Fibroblast of skin of right quadriceps (primary cell): Measurements from ENCODE around the gene RFESD.
"Not testable (repeated sequence)": the region's sequence is repeated elsewhere in the genome, so short reads cannot be mapped to it uniquely, and the experiment has no call there.

Experiments used
- DNase-seq: peaks from one replicate; pipeline ENCODE4 v3.0.0-alpha.2; 2013

RFESD gene

GRCh38 chr5:95630394-95630917 lies 16.1 kb upstream of the RFESD start:
- no peak for DNase-seq

- peak; percentile 74 for DNase-seq
Observed at GRCh38 chr5:95631255-95631958, 15.2 kb upstream of the RFESD start.

- DNase-seq = peak; percentile 58
Observed at GRCh38 chr5:95631991-95632675, 14.4 kb upstream of the RFESD start.

GRCh38 chr5:95632942-95633341 lies 13.6 kb upstream of the RFESD start:
- DNase-seq = not testable (repeated sequence)

GRCh38 chr5:95633671-95634070 lies 12.9 kb upstream of the RFESD start:
- DNase-seq = no peak

- DNase-seq = no peak
Observed at GRCh38 chr5:95634081-95634480, 12.5 kb upstream of the RFESD start.

- DNase-seq = no peak
Observed at GRCh38 chr5:95638632-95639031, 7.9 kb upstream of the RFESD start.

- DNase-seq = no peak
Observed at GRCh38 chr5:95641741-95642220, 4.8 kb upstream of the RFESD start.

- DNase-seq = no peak
Observed at GRCh38 chr5:95643152-95643551, 3.4 kb upstream of the RFESD start.

GRCh38 chr5:95644351-95645042 lies 2.1 kb upstream of the RFESD start:
- peak; percentile 48 for DNase-seq

- DNase-seq = not testable (repeated sequence)
Observed at GRCh38 chr5:95646226-95646568, 380 bp upstream of the RFESD start.

GRCh38 chr5:95647886-95648860 lies 1.6 kb downstream of the RFESD start:
- no peak for DNase-seq

GRCh38 chr5:95649274-95649673 lies 2.7 kb downstream of the RFESD start:
- DNase-seq = no peak

- no peak for DNase-seq
Observed at GRCh38 chr5:95649842-95650620, 3.5 kb downstream of the RFESD start.

- DNase-seq = no peak
Observed at GRCh38 chr5:95652849-95653248, 6.3 kb downstream of the RFESD start.

GRCh38 chr5:95654196-95654595 lies 7.6 kb downstream of the RFESD start:
- DNase-seq = no peak

- no peak for DNase-seq
Observed at GRCh38 chr5:95655575-95655974, 9.0 kb downstream of the RFESD start.

- DNase-seq = no peak
Observed at GRCh38 chr5:95660060-95660459, 13.5 kb downstream of the RFESD start.

GRCh38 chr5:95662946-95663345 lies 16.4 kb downstream of the RFESD start:
- no peak for DNase-seq

- DNase-seq = peak; percentile 38
Observed at GRCh38 chr5:95664204-95664786, 17.7 kb downstream of the RFESD start.

GRCh38 chr5:95667061-95667618 lies 20.6 kb downstream of the RFESD start:
- no peak for DNase-seq
